IPS-11a (cell line): ENCODE measurements around the gene SETDB2.

Experiments used
- H3K4me3 ChIP-seq: one replicate; pipeline ENCODE4 v1.5.1; 2013; ENCODE audit warnings: low read depth, low read length, control low read depth

The SETDB2 gene, protein sequence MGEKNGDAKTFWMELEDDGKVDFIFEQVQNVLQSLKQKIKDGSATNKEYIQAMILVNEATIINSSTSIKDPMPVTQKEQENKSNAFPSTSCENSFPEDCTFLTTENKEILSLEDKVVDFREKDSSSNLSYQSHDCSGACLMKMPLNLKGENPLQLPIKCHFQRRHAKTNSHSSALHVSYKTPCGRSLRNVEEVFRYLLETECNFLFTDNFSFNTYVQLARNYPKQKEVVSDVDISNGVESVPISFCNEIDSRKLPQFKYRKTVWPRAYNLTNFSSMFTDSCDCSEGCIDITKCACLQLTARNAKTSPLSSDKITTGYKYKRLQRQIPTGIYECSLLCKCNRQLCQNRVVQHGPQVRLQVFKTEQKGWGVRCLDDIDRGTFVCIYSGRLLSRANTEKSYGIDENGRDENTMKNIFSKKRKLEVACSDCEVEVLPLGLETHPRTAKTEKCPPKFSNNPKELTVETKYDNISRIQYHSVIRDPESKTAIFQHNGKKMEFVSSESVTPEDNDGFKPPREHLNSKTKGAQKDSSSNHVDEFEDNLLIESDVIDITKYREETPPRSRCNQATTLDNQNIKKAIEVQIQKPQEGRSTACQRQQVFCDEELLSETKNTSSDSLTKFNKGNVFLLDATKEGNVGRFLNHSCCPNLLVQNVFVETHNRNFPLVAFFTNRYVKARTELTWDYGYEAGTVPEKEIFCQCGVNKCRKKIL

DNA sequence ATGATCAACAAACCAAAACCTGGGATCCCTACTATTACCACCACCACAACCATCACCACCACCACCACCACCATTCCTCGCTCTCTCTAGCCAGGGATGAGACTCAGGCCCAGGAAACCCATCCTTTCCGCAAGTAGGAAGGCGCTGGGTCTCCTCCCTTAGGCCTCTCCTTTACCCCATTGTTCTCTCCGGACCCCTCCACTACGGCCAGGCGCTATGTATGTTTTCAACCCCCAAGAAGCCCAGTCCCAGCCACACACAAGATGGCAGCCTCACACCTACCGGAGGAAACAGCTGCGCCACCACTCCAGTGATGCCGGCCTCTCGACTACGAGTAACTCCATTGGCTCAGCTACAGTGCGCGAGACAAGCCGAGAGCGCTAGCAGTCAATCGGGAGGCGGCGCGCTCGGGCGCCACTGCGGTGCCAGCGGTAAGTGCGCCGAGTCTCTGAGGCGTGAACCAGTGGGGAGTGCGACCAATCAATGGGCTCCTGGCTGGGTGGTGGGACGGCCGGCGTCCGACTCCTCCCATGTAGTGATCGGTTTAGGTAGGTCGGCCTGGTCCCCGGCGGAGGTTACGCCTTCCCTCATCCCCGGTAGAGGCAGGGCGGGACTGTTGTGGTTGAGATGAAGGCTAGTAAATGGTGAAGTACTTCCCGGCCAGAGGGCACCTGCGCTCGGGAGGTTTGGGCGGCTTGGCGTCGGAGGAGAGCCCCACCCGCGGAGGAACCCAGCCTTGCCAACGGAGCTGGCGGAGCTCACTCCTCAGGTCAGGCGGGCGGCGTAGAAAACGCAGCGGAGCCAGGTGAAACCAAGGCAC lies at the start of gene SETDB2, which contains the start of gene CAB39L:
Gene SETDB2, plus strand, starts transcription at position 571 of the 820 bp plus-strand sequence. CDS start 7,620 bp downstream, outside the sequence.
Gene CAB39L, minus strand, starts transcription at position 361 of the 820 bp plus-strand sequence. CDS start 61,154 bp downstream, outside the sequence.
- peak within 1 kb of the TSS; percentile 88 for H3K4me3 ChIP-seq

DNA sequence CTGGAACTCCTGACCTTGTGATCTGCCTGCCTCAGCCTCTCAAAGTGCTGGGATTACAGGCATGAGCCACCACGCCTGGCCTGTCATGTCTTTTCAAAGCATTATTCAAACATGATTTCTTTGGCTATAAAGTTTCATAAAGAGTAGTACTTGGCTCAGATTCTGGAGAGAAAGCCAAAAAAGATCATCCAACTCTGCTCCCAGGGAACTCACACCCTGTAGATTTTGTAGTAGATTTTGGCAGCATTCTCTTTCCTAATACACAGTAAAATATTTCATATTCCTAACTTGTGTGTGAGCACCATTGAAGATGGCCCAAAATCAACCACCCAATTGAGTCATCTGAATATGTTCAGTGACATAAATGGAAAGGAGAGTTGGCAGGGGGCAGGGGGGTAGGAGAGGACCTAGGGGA lies 48.6 kb upstream of the SETDB2 start:
- H3K4me3 ChIP-seq, result no peak overlapping the region

DNA sequence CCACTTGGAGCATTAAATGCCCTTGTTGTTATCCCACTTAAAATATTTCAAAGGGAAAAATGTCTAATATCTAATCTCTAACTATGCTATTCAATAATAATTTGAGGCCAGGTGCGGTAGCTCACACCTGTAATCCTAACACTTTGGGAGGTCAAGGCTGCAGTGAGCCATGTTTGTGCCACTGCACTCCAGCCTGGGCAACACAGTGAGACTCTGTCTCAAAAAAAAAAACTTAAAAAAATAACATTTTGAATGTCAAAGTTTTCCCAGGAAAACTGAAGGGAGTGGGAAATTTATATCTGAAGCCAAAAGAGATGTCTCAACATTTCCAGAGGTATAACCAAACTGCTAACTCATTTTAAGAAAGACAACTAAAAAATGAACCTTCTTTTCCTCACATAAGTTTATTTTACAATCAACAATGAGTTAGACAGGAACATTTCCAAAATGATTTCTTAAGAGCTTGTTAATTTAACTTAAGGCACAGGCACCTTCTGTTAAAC lies 48.1 kb upstream of the SETDB2 start:
- H3K4me3 ChIP-seq, result no peak overlapping the region

DNA sequence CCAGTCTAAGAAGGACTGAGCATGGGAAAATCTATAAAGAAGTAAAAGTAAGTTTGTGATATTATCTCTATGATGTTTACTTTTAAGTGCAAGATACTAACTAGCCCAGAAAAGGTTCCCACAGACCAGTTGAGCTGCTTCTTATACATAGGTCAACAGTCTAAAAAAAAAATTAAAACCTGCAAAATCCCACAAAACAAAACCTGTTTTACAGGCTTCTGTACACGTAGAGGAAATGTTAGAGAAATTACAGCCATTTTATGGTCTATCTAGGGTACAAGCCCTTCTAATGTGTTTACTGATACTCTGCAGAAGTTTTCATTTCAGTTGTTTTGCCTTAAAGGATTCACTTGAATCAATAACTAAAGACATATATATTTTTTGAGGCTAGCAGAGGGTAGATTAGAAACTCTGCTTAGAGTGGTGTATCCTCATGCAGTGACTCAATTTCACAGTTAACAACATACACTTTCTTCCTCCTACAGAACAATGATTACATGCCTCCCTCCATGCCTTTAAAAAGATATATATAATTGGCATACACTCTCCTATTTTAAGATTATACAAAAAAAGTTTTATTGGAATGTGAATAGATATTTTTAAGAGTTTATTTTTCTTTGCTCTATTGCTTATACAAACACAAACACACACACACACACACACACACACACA lies 44.1 kb upstream of the SETDB2 start:
- H3K4me3 ChIP-seq, result no peak overlapping the region

DNA sequence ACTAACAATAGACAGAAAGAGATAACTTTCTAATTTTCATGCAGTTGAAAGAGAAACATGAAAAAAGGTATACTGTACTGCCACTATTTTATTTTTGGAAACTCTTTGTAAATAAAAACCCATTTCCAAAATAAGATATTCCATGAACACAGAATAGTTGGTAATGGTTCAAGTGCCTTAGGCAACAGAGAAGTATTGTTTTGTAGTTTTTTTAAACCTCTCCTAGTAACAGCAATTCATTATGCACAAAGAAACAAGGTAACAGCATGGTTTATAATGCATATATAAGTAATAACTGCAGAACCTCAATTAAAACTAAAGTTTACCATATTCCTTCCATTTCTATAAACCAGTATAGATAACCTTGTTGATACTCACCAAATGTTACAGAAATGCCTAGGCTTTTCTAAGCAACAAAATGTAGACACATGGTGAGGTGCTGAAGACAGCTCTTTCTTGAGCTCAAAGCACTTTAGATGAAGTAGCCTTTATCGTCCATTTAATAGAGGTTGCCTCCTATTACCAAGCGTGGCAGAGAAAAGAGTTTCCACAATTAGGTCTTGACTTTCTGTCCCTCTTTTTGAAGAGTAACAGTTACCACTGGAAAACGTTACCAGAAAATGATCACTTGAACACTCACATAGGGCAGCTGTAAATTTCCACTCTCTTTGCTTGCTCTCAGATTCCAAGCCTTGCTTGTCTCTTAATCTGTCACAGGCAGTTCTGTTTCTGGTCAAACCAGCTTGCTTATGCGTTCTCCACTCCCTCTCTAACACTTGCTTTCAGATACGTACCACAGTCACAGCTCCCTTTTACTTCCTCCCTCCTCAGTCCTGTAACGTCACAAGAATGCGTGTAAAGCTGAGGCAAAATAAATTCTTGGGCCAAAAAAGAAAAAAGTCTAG lies 43.1 kb upstream of the SETDB2 start:
- H3K4me3 ChIP-seq, result no peak overlapping the region

DNA sequence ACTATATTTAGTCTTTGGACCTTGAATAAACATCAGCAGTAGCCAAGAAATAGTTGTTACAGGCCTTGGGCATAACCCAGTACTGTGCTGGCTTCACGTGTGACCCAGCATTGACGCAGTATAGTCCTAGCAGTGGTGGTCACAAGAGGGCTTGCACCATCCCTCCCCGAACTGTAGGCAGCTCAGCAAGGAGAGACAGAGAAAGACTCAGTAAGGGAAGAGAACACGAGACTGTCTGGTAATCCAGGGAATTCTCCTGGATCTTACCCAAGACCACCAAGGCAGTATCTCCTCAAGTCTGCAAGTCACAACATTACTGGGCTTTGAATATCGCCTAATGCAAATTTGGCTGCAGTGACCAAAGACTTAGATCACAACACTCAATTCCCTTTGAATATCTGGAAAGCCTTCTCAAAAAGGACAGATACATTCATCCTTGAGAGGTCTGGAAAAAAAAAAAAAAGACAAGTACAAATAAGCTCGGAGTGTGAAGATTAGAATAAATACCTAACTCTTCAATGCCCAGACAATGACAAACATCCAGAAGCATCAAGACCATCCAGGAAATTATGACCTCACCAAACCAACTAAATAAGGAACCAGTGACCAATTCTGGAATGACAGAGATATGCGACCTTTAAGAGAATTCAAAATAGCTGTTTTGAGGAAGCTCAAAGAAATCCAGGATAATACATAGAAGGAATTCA lies 39.9 kb upstream of the SETDB2 start:
- H3K4me3 ChIP-seq, result no peak overlapping the region

DNA sequence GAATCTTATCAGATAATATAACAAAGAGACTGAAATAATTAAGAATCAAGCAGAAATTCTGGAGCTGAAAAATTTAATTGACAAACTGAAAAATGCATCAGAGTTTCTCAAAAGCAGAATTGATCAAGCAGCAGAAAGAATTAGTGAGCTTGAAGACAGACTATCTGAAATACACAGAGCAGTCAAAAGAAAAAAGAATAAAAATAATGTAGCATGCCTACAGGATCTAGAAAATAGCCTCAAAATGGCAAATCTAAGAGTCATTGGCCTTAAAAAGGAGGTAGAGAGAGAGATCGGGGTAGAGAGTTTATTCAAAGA lies 39.4 kb upstream of the SETDB2 start:
- no peak overlapping the region for H3K4me3 ChIP-seq

DNA sequence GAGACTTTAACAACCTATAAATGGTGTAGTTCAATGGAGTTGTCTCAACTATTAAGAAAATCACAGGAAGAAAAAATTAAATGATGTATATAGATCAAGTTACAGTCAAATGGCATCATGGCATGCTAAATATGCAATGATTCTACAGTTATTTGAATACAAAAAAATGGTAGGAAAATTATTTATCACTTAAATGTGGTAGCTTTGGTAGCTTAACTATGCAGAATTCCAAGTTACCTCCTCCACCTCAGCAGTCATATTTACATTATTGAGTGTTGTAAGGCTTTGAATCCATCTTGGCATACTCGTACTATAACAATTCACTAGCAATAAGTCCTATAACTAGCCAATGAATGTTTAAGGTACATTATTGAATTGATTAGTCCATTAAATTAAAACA lies 37.0 kb upstream of the SETDB2 start:
- no peak overlapping the region for H3K4me3 ChIP-seq

DNA sequence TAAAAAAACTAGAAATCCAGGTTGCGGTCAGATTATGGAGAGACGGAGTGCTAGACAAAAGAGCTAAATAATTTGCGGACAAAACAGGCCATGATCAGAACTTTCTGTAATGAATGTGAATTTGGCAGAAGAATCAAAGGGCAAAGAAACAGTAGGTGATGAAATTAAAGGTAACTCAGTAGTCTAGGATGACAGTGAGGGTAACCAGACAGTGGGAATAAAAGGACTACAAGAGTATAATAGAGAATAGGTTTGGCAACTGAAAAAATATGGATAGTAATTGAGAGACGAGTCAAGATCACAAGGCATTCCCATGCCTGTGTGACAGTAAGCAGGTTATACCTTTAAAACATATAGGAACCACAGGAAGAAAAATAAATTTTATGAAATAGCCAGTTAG lies 36.1 kb upstream of the SETDB2 start:
- no peak overlapping the region for H3K4me3 ChIP-seq

DNA sequence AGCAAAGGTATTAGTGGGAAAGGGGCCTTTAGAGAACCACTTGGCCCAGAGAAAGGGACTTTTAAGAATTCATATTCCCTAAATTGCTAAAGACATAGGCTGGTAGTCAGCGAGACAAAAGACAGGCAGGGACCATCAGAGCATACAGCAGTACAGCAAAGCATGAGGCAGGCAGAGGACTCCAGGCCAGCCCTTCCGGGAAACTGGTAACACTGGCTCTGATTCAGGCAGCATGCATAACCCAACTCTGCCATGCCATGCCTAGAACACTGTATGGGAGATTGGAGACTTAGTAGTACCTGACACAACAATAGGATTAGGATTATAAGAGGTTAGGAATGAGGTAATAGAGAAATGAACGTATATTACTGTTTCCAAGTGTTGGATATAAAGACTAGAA lies 35.1 kb upstream of the SETDB2 start:
- no peak overlapping the region for H3K4me3 ChIP-seq

DNA sequence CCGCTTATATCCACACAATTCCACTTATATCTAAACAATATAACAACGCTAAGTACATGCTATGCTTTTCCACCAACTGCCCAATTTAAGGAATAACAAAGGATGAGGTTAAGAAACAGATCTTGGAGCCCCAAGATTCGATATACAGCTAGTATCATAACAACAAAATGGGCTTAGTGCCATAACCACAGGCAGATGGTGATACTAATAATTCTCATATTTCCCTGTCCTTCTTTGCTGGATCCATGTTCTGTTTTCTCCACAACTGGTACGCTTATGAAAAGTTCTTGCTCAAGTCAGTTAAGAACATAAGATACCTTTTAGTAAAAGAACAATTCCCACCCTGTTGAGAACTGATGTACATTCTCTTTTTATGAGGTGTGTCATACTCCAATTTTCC lies 34.1 kb upstream of the SETDB2 start:
- H3K4me3 ChIP-seq, result no peak overlapping the region

DNA sequence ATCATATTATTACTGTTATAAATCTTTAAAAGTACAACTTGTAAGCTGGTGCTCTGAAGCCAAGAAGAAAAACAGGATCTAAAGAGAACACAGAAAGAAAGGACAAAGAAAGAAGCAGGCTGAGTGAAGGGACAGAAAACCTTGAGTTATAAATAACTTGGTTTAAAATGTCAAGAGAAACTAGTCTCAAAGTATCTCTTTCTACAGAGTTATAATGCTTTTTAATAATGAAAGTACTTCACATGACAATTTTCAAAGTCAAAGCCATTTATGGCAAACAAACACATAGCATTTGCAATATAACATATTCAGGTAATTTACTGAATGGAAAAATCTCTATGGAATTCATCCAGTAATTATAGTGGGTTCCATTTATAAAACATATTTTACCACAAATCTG lies 33.6 kb upstream of the SETDB2 start:
- H3K4me3 ChIP-seq, result no peak overlapping the region

DNA sequence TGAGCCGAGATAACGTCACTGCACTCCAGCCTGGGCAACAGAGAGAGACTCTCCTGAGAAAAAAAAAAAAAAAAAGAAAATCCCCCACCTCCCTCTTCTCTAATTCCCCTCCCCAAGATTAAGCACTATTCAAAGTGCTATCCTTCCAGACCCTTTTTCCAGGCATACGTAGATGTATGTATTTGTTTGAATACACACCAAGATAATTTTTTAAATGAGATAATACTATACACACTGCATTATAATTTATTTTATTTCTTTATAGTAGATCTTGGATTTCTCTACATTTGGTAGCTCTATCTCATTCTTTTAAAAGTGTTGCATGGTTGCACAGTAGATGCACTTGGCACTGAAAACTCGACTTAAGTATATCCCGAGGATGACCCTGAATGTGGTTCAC lies 32.7 kb upstream of the SETDB2 start:
- no peak overlapping the region for H3K4me3 ChIP-seq

DNA sequence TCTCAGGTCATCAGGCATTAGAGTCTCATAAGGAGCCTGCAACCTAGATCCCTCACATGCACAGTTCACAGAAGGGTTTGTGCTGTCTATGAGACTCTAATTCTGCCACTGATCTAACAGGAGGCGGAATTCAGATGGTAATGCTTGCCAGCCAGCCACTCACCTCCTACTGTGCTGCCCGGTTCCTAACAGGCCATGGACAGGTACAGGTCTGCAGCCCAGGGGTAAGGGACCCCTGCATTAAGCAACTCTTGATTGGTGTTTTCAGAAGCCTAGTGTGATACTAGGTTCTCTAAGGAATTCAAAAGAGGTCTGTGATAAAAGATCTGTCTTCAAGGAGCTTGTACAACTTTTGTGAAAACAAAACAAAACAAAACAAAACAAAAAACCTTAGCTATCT lies 31.3 kb upstream of the SETDB2 start:
- H3K4me3 ChIP-seq, result no peak overlapping the region

DNA sequence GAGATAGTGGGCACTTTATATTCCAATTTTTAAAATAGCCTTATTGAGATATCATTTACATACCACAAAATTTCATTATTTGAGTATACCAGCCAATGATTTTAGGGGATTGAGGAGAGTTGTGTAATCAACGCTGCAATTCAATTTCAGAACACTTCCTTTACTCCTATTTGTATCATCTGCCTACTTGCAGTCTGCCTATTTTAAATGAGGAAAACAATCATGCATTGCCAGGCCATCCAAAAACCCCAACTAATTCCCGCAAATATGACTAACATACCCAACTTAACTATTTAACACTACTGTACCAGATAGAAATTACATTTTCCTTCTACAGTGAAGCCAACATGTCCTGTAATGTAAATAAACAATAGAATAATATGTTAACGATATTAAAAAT lies 26.9 kb upstream of the SETDB2 start:
- no peak overlapping the region for H3K4me3 ChIP-seq

DNA sequence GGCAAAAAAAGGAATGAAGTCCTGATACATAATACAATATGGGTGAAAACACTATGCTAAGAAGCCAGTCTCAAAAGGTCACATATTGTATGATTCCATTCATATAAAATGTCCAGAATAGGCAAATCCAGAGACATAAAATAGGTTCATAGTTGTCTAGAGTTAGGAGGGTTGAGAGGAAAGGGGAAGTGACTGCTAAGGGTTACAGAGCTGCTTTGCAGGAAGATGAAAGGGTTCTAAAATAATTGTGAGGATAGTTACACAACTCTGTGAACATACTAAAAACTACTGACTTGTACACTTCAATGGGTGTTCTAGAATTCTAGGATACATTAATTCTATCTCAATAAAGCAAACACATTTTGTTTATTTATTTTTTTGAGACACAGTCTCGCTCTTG lies 25.9 kb upstream of the SETDB2 start:
- no peak overlapping the region for H3K4me3 ChIP-seq

DNA sequence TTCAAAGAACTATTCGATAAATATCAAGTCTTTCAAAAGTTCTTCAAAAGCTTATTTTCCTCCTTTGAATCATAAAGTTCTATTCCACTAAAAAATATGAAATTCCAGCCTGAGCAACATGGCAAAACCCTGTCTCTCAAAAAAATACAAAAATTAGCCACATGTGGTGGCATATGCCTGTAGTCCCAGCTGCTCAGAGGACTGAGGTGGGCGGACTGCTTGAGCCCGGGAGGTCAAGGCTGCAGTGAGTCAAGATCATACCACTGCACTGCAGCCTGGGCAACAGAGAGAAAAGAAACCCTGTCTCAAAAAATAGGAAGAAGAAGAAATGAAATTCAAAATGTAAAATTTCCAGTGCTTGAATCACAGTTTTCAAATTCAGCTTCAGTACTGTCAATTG lies 24.8 kb upstream of the SETDB2 start:
- no peak overlapping the region for H3K4me3 ChIP-seq

DNA sequence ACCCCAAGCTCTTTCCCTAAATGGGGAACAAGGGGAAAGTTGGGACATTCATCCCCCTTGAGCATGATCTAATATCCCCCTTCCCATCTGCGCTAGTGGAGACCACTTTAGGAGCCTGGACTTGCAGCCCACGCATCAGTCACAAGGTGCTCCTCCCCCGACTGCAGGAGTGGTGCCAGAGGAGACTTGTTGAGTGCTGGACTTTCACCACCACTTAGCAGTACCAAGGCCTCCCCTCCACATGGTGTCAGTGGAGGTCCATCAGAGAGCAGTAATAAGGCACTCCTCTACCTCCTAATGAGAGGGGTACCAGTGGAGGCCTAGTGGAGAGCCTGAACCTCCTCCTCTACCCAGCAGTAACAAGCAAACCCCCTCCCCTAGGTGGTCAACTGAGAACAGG lies 22.7 kb upstream of the SETDB2 start:
- no peak overlapping the region for H3K4me3 ChIP-seq

DNA sequence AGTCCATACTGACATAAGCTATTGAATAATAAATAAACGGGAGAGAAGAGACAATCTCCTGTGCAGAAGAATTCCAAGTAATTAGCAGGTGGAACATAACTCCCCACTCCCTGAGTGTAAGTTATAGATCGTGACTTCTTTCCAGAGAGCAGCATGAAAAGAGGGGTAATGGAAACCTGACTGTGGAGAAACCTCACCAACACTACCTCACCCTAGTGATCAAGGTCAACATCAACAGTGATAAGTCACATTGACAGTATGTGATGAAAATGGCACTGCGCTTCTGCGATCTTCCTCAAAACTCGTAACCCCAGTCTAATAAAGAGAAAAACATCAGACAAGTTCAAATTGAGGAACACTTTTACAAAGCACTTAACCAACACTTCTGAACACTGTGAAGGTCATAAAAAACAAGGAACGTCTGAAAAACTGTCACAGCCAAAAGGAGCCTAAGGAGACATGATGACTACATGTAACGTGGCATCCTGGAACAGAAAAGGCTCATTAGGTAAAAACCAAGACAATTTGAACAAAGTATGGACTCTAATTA lies 20.0 kb upstream of the SETDB2 start:
- no peak overlapping the region for H3K4me3 ChIP-seq
